Kidney epithelial cell (primary cell): ENCODE results near the gene ABHD4. TPM values are rescaled to one million over a fixed set of nuclear protein-coding genes. Genes with fewer than 3 reads are reported as not detected.

ENCODE experiments used
- DNase-seq: peaks from one replicate; pipeline ENCODE4 v3.0.0-alpha.2; 2010; ENCODE audit warnings: low read depth
- H3K27me3 ChIP-seq: 2 replicates; pipeline ENCODE4 v1.6.0; 2011; ENCODE audit warnings: low read length; ENCODE audit not compliant: control insufficient read depth, insufficient read depth
- H3K36me3 ChIP-seq: 2 replicates; pipeline ENCODE4 v1.5.1; 2011; ENCODE audit warnings: low read length; ENCODE audit not compliant: control insufficient read depth, insufficient read depth
- H3K4me3 ChIP-seq: 2 replicates; pipeline ENCODE4 v1.5.1; 2011; ENCODE audit warnings: low read depth, mild to moderate bottlenecking, control low read depth, low read length
- total RNA-seq: library from RNA; depleted of rRNA; stranded (reverse); fragments of >200 nt; gene quantifications from 2 replicates; pipeline ENCODE4 v1.2.3, GENCODE V29; 2015
- TF ChIP-seq, protein P1 (sequence below): IDR thresholded peaks from 2 replicates; pipeline ENCODE4 v1.5.1; 2011; ENCODE audit warnings: mild to moderate bottlenecking, moderate library complexity, low read length, control low read depth, inconsistent platforms; ENCODE audit not compliant: insufficient read depth, poor library complexity, severe bottlenecking

Gene ABHD4
- total RNA-seq, 1 donor from 2014 or later: 23.2 TPM

DNA sequence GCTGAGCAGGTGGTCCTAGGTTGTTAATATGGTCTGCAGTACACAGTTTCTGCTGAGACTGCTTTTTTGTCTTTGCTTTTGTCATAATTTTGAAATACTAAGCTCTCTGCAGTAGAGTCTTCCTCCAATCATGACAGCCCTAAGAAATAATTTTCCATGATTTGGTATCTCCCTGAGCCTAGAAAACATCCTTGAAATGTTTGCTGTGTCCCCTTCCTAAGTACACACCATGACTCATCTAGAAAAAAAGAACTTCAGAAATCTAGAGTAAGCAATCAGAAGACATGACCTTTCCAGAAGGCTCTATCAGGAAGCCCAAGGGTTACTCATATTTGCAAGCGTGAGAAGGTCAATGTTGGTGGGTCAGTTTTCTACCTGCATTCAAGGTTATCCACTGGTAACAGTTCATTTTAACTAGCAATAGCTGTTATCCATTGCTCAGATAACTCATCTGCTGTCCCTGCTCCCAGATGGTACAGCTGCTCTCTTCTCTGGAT lies 25.5 kb upstream of the ABHD4 start:
- TF ChIP-seq, protein P1, sequence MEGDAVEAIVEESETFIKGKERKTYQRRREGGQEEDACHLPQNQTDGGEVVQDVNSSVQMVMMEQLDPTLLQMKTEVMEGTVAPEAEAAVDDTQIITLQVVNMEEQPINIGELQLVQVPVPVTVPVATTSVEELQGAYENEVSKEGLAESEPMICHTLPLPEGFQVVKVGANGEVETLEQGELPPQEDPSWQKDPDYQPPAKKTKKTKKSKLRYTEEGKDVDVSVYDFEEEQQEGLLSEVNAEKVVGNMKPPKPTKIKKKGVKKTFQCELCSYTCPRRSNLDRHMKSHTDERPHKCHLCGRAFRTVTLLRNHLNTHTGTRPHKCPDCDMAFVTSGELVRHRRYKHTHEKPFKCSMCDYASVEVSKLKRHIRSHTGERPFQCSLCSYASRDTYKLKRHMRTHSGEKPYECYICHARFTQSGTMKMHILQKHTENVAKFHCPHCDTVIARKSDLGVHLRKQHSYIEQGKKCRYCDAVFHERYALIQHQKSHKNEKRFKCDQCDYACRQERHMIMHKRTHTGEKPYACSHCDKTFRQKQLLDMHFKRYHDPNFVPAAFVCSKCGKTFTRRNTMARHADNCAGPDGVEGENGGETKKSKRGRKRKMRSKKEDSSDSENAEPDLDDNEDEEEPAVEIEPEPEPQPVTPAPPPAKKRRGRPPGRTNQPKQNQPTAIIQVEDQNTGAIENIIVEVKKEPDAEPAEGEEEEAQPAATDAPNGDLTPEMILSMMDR: no peak
- Histone ChIP-seq H3K4me3 (no peak overlapping the region), H3K36me3 (peaks cover 2% of the 10 kb centered on the region), H3K27me3 (no peaks in the 10 kb centered on the region)
- no peak for DNase-seq

DNA sequence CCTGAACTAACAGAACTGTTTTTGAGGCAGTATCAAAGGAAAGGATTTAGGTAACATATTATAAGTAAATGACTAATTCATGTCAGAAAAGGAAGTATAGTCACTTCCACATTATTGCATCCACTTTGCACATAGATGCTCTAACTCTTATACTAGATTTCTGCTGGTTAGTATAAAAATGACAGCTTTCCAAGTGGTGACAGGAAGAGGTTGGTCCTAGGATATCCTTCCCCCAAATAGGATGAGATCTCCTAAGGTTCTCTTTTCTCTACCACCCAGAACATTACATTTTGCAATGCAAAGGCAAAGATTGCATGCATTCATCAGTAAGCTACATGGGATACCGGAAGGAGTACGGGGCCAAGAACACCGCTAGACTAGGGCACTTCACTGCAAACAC lies 24.3 kb upstream of the ABHD4 start:
- Histone ChIP-seq H3K4me3 (no peak overlapping the region), H3K27me3 (no peaks in the 10 kb centered on the region), H3K36me3 (peaks cover 2% of the 10 kb centered on the region)
- TF ChIP-seq, protein P1: no peak
- DNase-seq: no peak

DNA sequence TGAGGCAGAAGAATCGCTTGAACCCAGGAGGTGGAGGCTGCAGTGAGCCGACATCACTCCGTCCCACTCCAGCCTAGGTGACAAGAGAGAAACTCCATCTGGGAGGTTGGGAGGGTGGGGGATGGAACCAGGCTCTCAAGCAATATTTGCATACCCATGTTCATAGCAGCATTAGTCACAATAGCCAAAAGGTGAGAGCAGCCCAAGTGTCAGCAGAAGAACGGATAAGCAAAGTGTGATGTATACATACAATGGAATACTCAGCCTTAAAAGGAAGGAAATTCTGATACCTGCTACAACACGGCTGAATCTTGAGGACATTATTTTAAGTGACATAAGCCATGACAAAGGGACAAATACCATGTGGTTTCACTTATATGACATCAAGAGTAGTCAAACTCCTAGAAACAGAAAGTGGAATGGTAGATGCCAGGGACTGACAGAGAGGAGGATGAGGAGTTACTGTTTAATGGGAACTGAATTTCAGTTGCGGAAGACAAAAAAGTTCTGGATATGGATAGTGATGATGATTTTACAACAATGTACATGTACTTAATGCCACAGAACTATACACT lies 20.7 kb upstream of the ABHD4 start:
- no peaks in the 10 kb centered on the region for H3K27me3 ChIP-seq
- TF ChIP-seq, protein P1: no peak
- H3K4me3 ChIP-seq: no peak overlapping the region
- no peak for DNase-seq
- H3K36me3 ChIP-seq: no peaks in the 10 kb centered on the region

DNA sequence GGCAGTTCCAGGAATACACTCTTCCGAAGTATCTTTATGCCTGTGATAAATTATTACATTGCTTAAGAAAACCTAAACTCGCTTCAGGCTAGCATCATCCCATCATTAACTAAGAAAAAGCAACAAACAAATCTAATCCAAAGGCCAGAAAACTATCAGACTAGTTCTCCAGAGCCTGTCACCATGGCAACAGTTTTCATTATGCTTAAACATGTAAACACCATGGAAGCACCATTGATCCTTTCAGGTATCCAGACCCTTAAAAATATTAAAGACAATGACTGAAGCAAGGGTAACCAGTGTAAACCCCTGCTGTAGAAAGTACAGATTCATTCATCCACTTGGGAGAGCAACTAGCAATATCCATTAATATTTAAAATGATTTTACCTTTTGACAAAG lies 18.9 kb upstream of the ABHD4 start:
- H3K4me3 ChIP-seq: no peak overlapping the region
- TF ChIP-seq, protein P1: no peak
- H3K27me3 ChIP-seq: no peaks in the 10 kb centered on the region
- DNase-seq: no peak
- no peaks in the 10 kb centered on the region for H3K36me3 ChIP-seq

DNA sequence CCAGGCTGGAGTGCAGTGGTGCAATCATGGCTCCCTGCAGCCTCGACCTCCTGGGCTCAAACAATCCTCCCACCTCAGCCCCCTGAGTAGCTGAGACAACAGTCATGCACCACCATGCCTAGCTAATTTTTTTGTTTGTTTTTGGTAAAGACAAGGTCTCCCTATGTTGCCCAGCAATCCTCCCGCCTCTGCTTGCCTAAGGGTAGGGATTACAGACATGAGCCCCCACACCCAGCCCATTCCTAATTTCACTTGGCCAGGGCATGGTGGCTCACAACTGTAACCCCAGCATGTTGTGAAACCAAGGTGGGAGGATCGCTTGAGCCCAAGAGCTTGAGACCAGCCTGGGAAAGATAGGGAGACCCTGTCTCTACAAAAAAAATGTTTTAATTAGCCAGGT lies 18.2 kb upstream of the ABHD4 start:
- TF ChIP-seq, protein P1: no peak
- no peak for DNase-seq
- H3K4me3 ChIP-seq: no peak overlapping the region
- no peaks in the 10 kb centered on the region for H3K36me3 ChIP-seq
- H3K27me3 ChIP-seq: no peaks in the 10 kb centered on the region

DNA sequence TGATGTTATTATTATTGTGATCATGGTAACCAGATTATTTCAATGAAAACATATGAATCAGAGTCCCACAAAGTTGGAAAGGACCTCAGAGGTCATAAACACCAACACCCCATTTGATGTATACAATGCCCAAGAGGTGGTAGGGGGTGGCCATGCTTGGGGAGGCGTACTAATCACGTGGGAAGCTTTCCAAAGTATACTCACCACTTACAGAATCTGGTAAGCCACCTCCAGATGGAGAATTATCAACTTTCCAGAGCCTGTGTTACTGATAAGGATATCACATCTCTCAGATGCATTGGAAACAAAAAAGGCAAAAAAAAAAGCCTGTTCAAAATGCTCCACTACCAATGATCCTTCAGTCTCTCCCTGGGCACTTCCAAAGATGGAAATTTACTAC lies 17.5 kb upstream of the ABHD4 start:
- Histone ChIP-seq H3K27me3 (no peaks in the 10 kb centered on the region), H3K36me3 (no peaks in the 10 kb centered on the region), H3K4me3 (no peak overlapping the region)
- no peak for DNase-seq
- TF ChIP-seq, protein P1: no peak
